Measurements from ENCODE around the gene JAZF1. TPM values are rescaled to one million over a fixed set of nuclear protein-coding genes. Genes with fewer than 3 reads are reported as not detected.

JAZF1 gene
- total RNA-seq, 2 donors from 2014 or later: 12.6 to 23.6 TPM

GRCh38 chr7:27840313-27840712 lies 340.3 kb downstream of the JAZF1 start:
- no peaks in the 10 kb centered on the region for H3K27me3 Mint-ChIP-seq
- H3K9me3 Mint-ChIP-seq: no peaks in the 10 kb centered on the region
- ATAC-seq: no peak
- H3K36me3 Mint-ChIP-seq: no peaks in the 10 kb centered on the region
- DNase-seq (ENCODE audit: low spot score): no peak
- no peak overlapping the region for H3K4me3 Mint-ChIP-seq
- no peak overlapping the region for H3K27ac Mint-ChIP-seq
- peaks cover 19 to 22% of the 10 kb centered on the region in 2 donors for H3K4me1 Mint-ChIP-seq (ENCODE audit: low read depth in 2 of 2)

DNA sequence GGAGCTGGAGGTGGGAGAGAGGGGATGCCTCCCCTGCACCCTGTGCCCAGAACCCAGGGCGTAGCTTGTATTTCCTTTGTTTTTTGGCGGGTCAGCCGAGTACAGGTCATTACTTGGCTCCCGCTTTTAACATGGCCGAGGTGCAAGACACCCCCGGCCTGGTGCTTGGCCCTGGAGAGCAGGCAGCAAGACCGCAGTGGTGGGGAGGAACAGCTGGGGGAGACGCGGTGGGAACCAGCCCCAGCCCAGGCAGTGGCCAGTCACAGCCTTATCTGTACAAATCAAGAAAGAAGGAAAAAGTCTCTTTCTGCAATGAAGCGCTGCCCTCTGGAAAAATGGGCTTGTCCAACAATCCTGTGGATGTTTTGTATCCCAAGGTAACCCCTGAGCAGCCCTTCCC lies 341.5 kb downstream of the JAZF1 start:
- no peak for ATAC-seq
- DNase-seq (ENCODE audit: low spot score): no peak
- peaks cover 5% of the 10 kb centered on the region for H3K36me3 Mint-ChIP-seq
- peaks cover 19 to 28% of the 10 kb centered on the region in 2 donors for H3K4me1 Mint-ChIP-seq (ENCODE audit: low read depth in 2 of 2)
- H3K9me3 Mint-ChIP-seq: no peaks in the 10 kb centered on the region
- no peak overlapping the region for H3K4me3 Mint-ChIP-seq
- H3K27me3 Mint-ChIP-seq: no peaks in the 10 kb centered on the region
- peak overlapping the region in 1 of 2 donors; percentile 34 for H3K27ac Mint-ChIP-seq

GRCh38 chr7:27836536-27836935 lies 344.1 kb downstream of the JAZF1 start:
- peak overlapping the region; percentile 34 to 37 for H3K27ac Mint-ChIP-seq
- ATAC-seq: peak in 1 of 2 donors; percentile 51

GRCh38 chr7:27835376-27835775 lies 345.2 kb downstream of the JAZF1 start:
- Mint-ChIP-seq H3K9me3 (no peaks in the 10 kb centered on the region), H3K36me3 (peaks cover 5% of the 10 kb centered on the region), H3K4me1 (ENCODE audit: low read depth in 2 of 2) (peaks cover 19 to 28% of the 10 kb centered on the region in 2 donors), H3K27me3 (no peaks in the 10 kb centered on the region), H3K27ac (no peak overlapping the region), H3K4me3 (no peak overlapping the region)
- ATAC-seq (no peak), DNase-seq (ENCODE audit: low spot score) (no peak)

More at GRCh38 chr7:27836536-27836935, 344.1 kb downstream of the JAZF1 start:
- DNase-seq (ENCODE audit: low spot score): no peak
- Mint-ChIP-seq H3K4me3 (no peak overlapping the region), H3K4me1 (ENCODE audit: low read depth in 2 of 2) (peaks cover 19 to 28% of the 10 kb centered on the region in 2 donors), H3K9me3 (no peaks in the 10 kb centered on the region), H3K36me3 (peaks cover 5% of the 10 kb centered on the region), H3K27me3 (no peaks in the 10 kb centered on the region)

GRCh38 chr7:27834179-27834921 lies 346.2 kb downstream of the JAZF1 start:
- Mint-ChIP-seq H3K36me3 (peaks cover 5% of the 10 kb centered on the region), H3K27me3 (no peaks in the 10 kb centered on the region), H3K27ac (peak overlapping the region in 1 of 2 donors; percentile 65), H3K4me3 (no peak overlapping the region), H3K4me1 (ENCODE audit: low read depth in 2 of 2) (peaks cover 19 to 28% of the 10 kb centered on the region in 2 donors), H3K9me3 (no peaks in the 10 kb centered on the region)
- DNase-seq (ENCODE audit: low spot score) (no peak), ATAC-seq (no peak)

DNA sequence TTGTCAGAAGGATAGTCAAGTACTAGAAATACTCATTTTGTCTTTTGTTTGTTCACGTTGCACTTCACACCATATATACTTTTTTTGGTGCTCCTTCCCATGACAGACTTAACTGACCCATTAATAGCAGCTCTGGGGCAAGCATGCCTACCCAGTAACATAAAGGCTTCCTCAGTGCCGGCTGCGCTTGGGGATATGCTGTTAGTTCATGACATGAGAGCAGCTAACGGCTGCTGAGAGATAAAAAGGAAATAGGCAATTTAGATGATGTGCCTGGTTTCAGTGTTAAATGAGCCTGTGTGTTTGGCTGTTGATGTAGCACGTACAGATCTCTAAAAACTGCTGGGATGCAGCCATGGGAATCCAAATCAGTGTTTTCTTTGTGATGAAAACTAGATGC lies 354.2 kb downstream of the JAZF1 start:
- H3K4me1 Mint-ChIP-seq (ENCODE audit: low read depth in 2 of 2): peaks cover 0 to 7% of the 10 kb centered on the region in 2 donors
- no peak for ATAC-seq
- H3K36me3 Mint-ChIP-seq: no peaks in the 10 kb centered on the region
- no peaks in the 10 kb centered on the region for H3K9me3 Mint-ChIP-seq
- H3K27me3 Mint-ChIP-seq: no peaks in the 10 kb centered on the region
- no peak for DNase-seq (ENCODE audit: low spot score)
- no peak overlapping the region for H3K4me3 Mint-ChIP-seq
- peak overlapping the region in 1 of 2 donors; percentile 34 for H3K27ac Mint-ChIP-seq

DNA sequence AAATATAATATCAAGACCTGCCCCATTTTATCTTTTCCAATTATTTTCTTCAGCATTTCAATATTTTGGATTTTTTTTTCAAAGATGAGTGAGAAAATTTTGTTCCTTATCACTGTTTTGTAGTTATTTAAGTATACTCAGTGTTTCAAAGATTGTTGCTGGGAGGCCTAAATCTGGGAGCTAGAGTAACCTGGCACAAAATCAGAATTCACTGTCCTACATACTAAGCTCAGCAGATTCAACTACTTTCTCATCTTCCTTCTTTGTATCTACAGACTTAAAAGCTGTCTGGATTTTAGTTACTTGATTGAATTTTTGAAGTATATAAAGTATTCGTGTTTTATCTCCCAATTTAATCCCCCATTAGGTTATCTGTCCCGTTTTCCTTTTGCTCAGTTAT lies 354.7 kb downstream of the JAZF1 start:
- no peaks in the 10 kb centered on the region for H3K36me3 Mint-ChIP-seq
- H3K4me3 Mint-ChIP-seq: no peak overlapping the region
- no peaks in the 10 kb centered on the region for H3K9me3 Mint-ChIP-seq
- DNase-seq (ENCODE audit: low spot score) (no peak), ATAC-seq (no peak)
- peak overlapping the region in 1 of 2 donors; percentile 34 for H3K27ac Mint-ChIP-seq
- no peaks in the 10 kb centered on the region for H3K27me3 Mint-ChIP-seq
- peaks cover 0 to 7% of the 10 kb centered on the region in 2 donors for H3K4me1 Mint-ChIP-seq (ENCODE audit: low read depth in 2 of 2)

- no peak for DNase-seq (ENCODE audit: low spot score)
These were observed 358.4 kb downstream of the JAZF1 start for GRCh38 chr7:27822245-27822644.

GRCh38 chr7:27812706-27813105 lies 367.9 kb downstream of the JAZF1 start:
- H3K4me3 Mint-ChIP-seq: no peak overlapping the region
- no peaks in the 10 kb centered on the region for H3K9me3 Mint-ChIP-seq
- DNase-seq (ENCODE audit: low spot score) (no peak), ATAC-seq (no peak)
- peaks cover 7 to 9% of the 10 kb centered on the region in 2 donors for H3K4me1 Mint-ChIP-seq (ENCODE audit: low read depth in 2 of 2)
- peaks cover 5% of the 10 kb centered on the region for H3K36me3 Mint-ChIP-seq
- no peak overlapping the region for H3K27ac Mint-ChIP-seq
- no peaks in the 10 kb centered on the region for H3K27me3 Mint-ChIP-seq

More at GRCh38 chr7:27822245-27822644, 358.4 kb downstream of the JAZF1 start:
- ATAC-seq: no peak
- Mint-ChIP-seq H3K36me3 (peaks cover 10% of the 10 kb centered on the region), H3K27me3 (no peaks in the 10 kb centered on the region), H3K9me3 (no peaks in the 10 kb centered on the region), H3K4me3 (no peak overlapping the region), H3K27ac (no peak overlapping the region), H3K4me1 (ENCODE audit: low read depth in 2 of 2) (peaks cover 0 to 7% of the 10 kb centered on the region in 2 donors)

GRCh38 chr7:27810186-27810585 lies 370.4 kb downstream of the JAZF1 start:
- no peak for ATAC-seq
- H3K27ac Mint-ChIP-seq: no peak overlapping the region
- peaks cover 7 to 12% of the 10 kb centered on the region in 2 donors for H3K4me1 Mint-ChIP-seq (ENCODE audit: low read depth in 2 of 2)
- no peaks in the 10 kb centered on the region for H3K27me3 Mint-ChIP-seq
- H3K4me3 Mint-ChIP-seq: no peak overlapping the region
- H3K36me3 Mint-ChIP-seq: peaks cover 5% of the 10 kb centered on the region
- no peak for DNase-seq (ENCODE audit: low spot score)
- no peaks in the 10 kb centered on the region for H3K9me3 Mint-ChIP-seq

DNA sequence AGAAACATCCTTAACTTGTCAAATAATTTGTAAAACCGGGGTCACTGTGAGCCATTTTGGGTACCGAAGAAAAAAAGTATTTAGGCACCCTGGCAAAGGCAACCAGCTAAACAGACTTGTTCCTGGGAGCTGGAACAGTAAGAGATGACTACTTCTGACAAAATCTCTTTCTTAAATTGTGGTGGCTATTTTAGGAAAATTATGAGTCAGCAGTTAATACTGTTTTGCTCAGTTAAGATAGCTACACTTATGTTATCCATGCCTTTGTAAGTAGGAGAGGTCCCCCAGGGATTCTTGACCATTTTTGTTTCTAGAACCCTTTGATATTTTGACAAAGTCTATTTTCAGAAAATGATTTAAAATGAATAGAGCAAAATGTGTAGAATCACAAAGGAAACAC lies 372.0 kb downstream of the JAZF1 start:
- Mint-ChIP-seq H3K27ac (peak overlapping the region in 1 of 2 donors; percentile 41), H3K4me1 (ENCODE audit: low read depth in 2 of 2) (peaks cover 7 to 16% of the 10 kb centered on the region in 2 donors), H3K9me3 (no peaks in the 10 kb centered on the region), H3K4me3 (no peak overlapping the region), H3K36me3 (peaks cover 5% of the 10 kb centered on the region), H3K27me3 (no peaks in the 10 kb centered on the region)
- ATAC-seq: no peak
- DNase-seq (ENCODE audit: low spot score): no peak

DNA sequence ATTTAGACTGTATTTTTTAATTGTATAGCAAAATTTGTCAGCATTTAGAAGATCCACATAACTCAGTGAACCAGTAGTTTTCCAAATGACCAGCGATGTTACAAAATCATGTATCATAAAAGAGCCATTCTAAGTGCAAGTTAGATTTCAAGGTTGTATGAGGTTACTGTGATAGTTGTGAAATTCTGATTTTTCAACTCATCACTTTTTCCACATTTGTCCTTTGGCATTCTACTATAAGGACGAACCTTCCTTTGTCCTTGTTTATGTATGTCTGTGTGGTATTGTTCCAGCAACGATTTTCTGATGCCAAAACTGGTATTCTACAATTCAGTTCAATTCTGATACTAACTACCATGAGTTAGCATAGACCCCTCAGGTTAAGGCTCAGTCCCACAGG lies 376.5 kb downstream of the JAZF1 start:
- Mint-ChIP-seq H3K27ac (no peak overlapping the region), H3K4me3 (no peak overlapping the region), H3K36me3 (peaks cover 18% of the 10 kb centered on the region), H3K4me1 (ENCODE audit: low read depth in 2 of 2) (peaks cover 7 to 15% of the 10 kb centered on the region in 2 donors), H3K27me3 (no peaks in the 10 kb centered on the region), H3K9me3 (no peaks in the 10 kb centered on the region)
- DNase-seq (ENCODE audit: low spot score): no peak
- no peak for ATAC-seq

GRCh38 chr7:27802999-27803398 lies 377.6 kb downstream of the JAZF1 start:
- no peak for ATAC-seq
- peaks cover 2 to 13% of the 10 kb centered on the region in 2 donors for H3K4me1 Mint-ChIP-seq (ENCODE audit: low read depth in 2 of 2)
- peaks cover 18% of the 10 kb centered on the region for H3K36me3 Mint-ChIP-seq
- H3K27me3 Mint-ChIP-seq: no peaks in the 10 kb centered on the region
- no peak for DNase-seq (ENCODE audit: low spot score)
- no peaks in the 10 kb centered on the region for H3K9me3 Mint-ChIP-seq
- H3K27ac Mint-ChIP-seq: no peak overlapping the region
- no peak overlapping the region for H3K4me3 Mint-ChIP-seq

GRCh38 chr7:27799212-27799611 lies 381.4 kb downstream of the JAZF1 start:
- Mint-ChIP-seq H3K27ac (peak overlapping the region in 1 of 2 donors; percentile 12), H3K27me3 (no peaks in the 10 kb centered on the region), H3K4me3 (no peak overlapping the region), H3K4me1 (ENCODE audit: low read depth in 2 of 2) (peaks cover 0 to 7% of the 10 kb centered on the region in 2 donors), H3K36me3 (peaks cover 29% of the 10 kb centered on the region), H3K9me3 (no peaks in the 10 kb centered on the region)
- DNase-seq (ENCODE audit: low spot score): no peak
- no peak for ATAC-seq

Measured in natural killer cell treated with Interleukin-12 subunit alpha and Interleukin-12 subunit beta and Interleukin-15 and Interleukin-18, amount 100 ng/mL, for 72 hours (primary cell).